GM18526 (cell line): Measurements from ENCODE around the gene UACA.

Experiments used
- POLR2A ChIP-seq: IDR thresholded peaks from 3 replicates; pipeline ENCODE4 v1.6.1; 2011; ENCODE audit not compliant: insufficient read length; ENCODE audit errors: extremely low read depth

UACA gene

DNA sequence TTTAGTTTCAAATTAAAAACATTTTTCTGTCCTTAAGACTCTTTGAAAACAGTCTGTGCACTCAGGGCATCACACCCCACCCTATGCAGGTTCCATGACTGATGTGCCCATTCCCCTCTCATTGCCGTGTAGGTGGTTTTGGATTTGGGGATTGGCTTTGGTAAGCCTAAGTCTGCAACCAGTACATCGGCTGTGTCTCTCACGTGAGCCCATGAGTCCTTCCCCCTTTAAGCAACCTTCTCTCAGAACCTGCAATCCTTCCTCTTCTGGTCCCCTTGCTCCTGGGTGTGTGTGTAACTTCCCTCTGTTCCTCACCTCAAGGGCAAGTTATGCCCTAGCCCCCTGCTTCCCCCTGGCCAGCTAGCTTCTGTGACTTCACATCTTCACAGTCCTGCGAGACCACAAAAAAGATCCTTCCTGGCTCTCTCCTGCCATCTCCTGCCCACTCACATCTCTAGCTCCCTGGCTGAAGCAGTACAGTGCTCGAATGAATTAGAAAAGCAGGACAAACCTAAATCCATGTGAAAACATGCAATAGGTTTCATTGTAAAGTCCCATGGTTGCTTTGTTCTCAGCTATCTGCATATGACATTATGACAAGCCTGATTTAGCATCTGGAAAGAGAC is 126.7 kb downstream of the UACA start:
- TF ChIP-seq POLR2A: no peak

DNA sequence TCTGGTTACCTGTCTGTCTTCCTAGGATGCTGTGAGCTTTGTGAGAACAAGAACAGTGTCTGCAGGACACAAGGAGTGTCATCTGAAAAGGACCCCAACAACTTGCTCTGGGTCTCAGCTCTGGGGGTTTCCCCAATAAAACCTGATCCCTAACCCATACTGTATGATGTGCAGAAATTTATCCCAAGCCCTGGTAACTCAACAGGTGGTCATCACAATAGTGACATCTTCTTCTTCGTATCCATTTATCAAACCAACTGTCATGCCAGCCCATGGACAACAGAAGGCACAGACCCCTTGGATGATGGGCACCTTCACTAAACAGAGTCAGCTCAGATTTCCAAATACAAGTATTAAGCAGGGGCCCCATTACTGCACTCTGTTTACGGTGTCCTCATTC is 127.5 kb downstream of the UACA start:
- TF ChIP-seq POLR2A: no peak

- no peak for TF ChIP-seq POLR2A
Measured at GRCh38 chr15:70633991-70634390, 129.4 kb downstream of the UACA start.

GRCh38 chr15:70633103-70633831 is 130.1 kb downstream of the UACA start:
- TF ChIP-seq POLR2A: no peak

DNA sequence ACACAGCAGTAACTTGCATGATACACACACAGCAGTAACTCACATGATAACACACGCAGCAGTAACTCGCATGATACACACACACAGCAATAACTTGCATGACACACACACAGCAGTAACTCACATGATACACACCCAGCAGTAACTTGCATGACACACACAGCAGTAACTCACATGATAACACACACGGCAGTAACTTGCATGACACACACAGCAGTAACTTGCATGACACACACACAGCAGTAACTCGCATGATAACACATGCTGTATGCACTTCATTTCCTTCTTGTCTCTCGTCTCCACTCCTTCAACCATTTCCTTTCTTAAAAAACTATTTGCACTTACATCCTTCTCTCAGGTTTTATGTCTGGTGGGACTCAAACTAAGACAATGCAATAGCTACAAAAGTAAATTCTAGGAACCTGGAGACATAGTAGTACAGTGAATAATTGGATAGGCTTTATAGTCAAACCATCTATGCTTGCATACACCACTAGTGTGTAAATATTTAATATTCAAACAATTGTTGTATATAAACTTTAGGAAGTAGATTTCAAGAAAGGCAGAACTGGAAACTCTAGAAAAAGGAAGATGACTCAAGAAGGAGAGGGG is 130.8 kb downstream of the UACA start:
- no peak for TF ChIP-seq POLR2A

DNA sequence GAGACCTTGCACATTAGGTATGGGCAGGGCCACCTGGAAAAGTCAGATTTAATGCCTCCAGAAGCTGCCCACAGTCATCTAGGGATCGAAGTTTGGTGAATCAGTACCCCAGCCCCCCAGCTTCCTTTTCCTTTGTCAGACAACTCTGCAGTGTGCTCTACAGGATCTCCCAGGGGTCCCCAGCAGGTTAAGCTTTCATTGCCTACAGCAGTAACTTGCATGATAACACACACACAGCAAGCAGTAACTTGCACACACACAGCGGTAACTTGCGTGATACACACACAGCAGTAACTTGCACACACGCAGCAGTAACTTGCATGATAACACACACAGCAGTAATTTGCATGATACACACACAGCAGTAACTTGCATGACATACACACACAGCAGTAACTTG is 131.3 kb downstream of the UACA start:
- TF ChIP-seq POLR2A: no peak

DNA sequence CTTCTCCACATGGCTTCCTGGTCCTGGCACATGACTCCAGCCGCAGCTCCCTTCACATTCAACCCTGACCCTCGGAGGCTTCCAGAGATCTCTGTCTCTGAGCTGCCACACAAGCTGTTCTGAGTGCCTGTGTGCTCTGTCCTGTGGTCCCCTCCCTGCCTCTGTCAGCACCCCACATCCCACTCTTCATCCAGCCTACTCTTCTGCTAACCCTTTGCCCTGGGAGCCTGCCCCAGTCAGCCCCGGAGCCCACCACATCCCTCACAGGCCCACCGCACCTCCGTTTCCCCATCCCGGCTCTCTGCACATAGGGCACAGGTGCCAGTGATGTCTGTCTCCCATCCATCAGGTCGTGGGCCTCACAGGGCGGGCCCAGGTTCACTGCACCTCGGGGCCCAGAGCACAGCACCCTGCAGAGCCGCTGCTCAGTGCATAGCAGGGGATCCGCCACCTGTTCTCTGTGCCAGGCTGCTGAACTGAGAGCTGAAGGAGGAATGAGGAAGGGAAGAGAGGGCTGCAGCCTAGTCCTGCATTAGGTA is 133.6 kb downstream of the UACA start:
- no peak for TF ChIP-seq POLR2A

DNA sequence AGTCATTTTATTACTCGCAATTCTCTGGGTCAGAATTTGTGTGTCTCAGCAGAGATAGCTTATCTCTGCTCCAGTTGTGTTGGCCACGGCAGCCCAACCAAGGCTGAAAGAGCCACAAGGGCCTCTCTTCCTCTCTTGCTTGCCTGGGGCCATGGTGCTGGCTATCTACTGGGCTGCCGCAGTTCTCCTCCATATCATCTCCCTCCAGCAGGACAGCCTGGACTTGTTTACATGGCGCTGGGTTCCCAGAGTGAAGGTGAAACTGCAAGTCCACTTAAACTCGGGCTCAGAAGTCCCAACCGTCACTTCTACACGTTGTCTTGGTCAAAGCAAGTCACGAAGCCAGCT is 134.8 kb downstream of the UACA start:
- no peak for TF ChIP-seq POLR2A

DNA sequence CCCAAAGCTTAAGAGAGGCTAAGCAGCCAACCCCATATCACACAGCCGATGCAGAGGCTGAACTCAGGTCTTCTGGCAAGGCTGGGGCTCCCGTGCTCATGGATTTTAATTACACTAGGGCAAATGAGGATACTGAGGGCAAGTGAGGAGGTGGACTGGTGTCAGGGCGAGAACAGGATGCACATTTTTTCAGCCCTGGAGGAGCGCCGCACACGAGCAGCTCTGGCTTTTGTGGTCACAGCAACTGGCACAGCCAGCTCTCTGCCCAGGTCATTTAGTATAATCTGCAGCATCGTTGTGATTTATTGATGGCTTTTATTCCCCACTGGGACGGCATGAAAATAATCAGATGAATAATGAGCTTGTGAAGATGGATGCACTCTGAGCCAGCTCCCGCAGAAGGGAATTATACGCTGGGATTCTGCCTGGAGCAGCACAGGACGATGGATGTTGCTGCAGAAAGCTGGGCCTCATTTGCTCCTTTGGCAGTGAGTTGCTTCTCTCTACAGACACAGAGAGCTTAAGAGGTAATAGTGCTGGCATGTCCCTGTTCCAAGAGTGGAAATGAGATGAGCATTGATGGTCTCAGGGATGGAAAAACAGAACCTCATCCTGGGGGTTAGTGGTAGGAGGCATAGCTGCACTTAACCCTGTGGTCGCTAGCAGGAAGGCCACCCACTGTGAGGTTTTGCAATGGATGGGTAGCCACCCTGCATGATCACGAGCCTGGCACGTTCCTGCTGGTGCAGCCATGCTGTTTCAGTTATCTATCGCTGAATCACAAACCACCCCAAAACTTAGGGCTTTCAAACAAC is 135.4 kb downstream of the UACA start:
- TF ChIP-seq POLR2A: no peak

GRCh38 chr15:70627322-70627721 is 136.0 kb downstream of the UACA start:
- TF ChIP-seq POLR2A: no peak

DNA sequence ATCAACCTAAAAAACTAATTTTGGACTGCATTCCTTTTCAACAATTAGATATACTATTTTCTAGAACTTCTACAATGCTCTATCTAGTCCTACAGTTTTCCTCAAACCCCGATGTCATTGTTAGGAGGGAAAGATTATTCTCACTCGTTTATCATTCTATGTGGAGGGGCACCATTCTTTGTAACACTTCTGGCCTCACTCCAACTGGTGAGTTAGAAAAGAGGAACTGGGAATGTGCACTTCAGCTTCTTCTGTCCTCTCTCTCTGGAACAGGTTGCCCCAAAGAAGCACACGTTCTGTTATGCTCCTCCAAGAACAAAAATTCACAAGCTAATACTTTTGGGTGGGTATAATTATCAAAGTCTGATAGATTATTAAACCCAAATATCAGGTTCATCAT is 137.9 kb downstream of the UACA start:
- TF ChIP-seq POLR2A: no peak

DNA sequence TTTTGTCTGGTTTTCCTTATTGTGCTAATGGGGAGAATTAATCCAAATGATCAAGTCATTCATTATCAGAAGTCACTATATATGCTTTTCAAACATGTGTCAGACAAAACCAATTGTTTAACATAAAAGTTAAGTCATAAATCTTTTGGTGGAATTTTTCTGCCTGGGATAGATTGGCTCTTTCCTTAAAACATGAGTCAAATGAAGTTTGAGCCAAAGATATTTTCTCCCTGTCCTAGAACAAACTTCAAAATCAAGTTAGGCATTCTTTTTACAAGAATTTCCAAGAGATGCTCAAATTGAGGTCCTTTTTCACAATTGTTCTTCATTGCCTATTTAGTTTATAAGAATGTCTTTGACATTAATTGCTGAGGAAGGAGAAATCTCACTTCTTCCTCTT is 138.3 kb downstream of the UACA start:
- no peak for TF ChIP-seq POLR2A

- no peak for TF ChIP-seq POLR2A
Measured at GRCh38 chr15:70618929-70619328, 144.4 kb downstream of the UACA start.

DNA sequence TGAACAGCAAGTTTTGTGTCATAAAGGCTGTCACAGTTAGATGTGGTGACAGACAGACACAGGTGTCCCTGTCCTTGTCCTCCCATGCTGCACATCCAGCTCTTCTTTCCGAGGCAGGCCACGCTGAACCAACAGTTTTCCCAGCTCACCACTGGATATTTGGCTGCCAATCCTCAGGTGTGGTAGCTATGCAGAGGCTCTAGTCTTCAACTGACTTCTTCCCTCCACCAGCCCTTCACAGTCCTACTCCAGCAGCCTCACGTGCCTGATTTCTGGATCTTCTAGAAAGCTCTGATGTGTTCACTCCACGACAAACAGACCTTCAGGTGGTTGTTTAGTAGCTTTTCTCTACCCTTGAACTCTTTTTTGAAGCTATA is 145.5 kb downstream of the UACA start:
- no peak for TF ChIP-seq POLR2A

- TF ChIP-seq POLR2A: no peak
Measured at GRCh38 chr15:70617076-70617910, 146.1 kb downstream of the UACA start.
